H7 (cell line): ENCODE results near the gene DENND5B. TPM values are rescaled to one million over a fixed set of nuclear protein-coding genes. Genes with fewer than 3 reads are reported as not detected.
A peak's percentile ranks its signal among the peaks of the same experiment; 100 is the strongest.
"Not testable (repeated sequence)": the region's sequence is repeated elsewhere in the genome, so short reads cannot be mapped to it uniquely, and the experiment has no call there.

Experiments used
- DNase-seq: peaks from one replicate; pipeline ENCODE4 v3.0.0; 2012
- H3K27me3 ChIP-seq: 2 replicates; pipeline ENCODE4 v1.6.0; 2011; ENCODE audit warnings: mild to moderate bottlenecking, low read length; ENCODE audit not compliant: control insufficient read depth, insufficient read depth
- H3K36me3 ChIP-seq: replicated peaks from 2 replicates; pipeline ENCODE4 v1.5.1; 2011; ENCODE audit warnings: low read length; ENCODE audit not compliant: control insufficient read depth, insufficient read depth
- H3K4me3 ChIP-seq: 2 replicates; pipeline ENCODE4 v1.5.1; 2011; ENCODE audit warnings: low read depth, mild to moderate bottlenecking, control low read depth, low read length, moderate library complexity; ENCODE audit not compliant: insufficient read depth
- total RNA-seq: library from RNA; depleted of rRNA; stranded (reverse); fragments of >200 nt; shearing (Covaris generic); gene quantifications from 2 replicates; pipeline ENCODE4 v1.2.3, GENCODE V29; 2014

The DENND5B gene
- total RNA-seq, 1 experiment from 2014 or later = 14.2 TPM

GRCh38 chr12:31518680-31519227, 72.2 kb downstream of the DENND5B start:
- no peaks in the 10 kb centered on the region for H3K27me3 ChIP-seq
- no peaks in the 10 kb centered on the region for H3K36me3 ChIP-seq
- DNase-seq = peak; percentile 22
- no peak overlapping the region for H3K4me3 ChIP-seq

GRCh38 chr12:31517994-31518393, 72.9 kb downstream of the DENND5B start:
- no peaks in the 10 kb centered on the region for H3K36me3 ChIP-seq
- DNase-seq = no peak
- no peaks in the 10 kb centered on the region for H3K27me3 ChIP-seq
- H3K4me3 ChIP-seq = no peak overlapping the region

DNA sequence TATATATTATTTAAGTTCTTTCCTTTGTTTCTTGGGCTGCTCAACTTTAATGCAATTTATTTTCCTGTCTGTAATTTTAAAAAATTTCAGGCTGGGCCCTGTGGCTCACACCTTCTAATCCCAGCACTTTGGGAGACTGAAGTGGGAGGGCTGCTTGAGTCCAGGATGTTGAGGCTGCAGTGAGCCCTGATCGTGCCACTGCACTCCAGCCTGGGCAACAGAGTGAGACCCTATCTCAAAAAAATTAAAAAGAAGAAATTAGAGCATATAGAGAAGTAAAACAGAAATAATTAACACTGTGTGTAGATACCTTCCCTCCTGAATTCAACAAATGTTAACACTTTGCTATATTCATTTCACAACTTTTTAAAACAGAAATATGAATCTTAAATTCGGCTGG, 74.2 kb downstream of the DENND5B start:
- no peak for DNase-seq
- Histone ChIP-seq H3K36me3 (no peaks in the 10 kb centered on the region), H3K27me3 (no peaks in the 10 kb centered on the region), H3K4me3 (no peak overlapping the region)

- no peaks in the 10 kb centered on the region for H3K36me3 ChIP-seq
- no peak for DNase-seq
- H3K4me3 ChIP-seq = no peak overlapping the region
- no peaks in the 10 kb centered on the region for H3K27me3 ChIP-seq
Measured at GRCh38 chr12:31514912-31515311, 76.0 kb downstream of the DENND5B start.

DNA sequence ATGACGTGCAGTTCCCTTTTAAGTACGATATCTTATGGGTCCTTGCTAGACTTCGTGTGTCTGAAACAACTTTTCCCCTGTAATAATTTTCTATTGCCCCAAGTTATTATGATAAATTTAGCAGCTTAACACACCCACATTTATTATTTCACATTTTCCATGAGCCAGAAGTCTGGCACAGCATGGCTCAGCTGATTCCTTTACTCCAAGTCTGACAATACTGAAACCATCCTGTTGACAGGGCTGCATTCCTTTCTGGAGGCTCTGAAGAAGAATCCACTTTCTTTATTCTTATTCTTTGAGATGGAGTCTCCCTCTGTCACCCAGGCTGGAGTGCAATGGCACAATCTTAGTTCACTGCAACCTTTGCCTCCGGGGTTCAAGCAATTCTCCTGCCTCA, 80.9 kb downstream of the DENND5B start:
- H3K27me3 ChIP-seq = no peaks in the 10 kb centered on the region
- no peak for DNase-seq
- no peak overlapping the region for H3K4me3 ChIP-seq
- H3K36me3 ChIP-seq = no peaks in the 10 kb centered on the region

GRCh38 chr12:31508436-31509150, 82.3 kb downstream of the DENND5B start:
- H3K36me3 ChIP-seq = no peaks in the 10 kb centered on the region
- H3K4me3 ChIP-seq = no peak overlapping the region
- no peak for DNase-seq
- no peaks in the 10 kb centered on the region for H3K27me3 ChIP-seq

DNA sequence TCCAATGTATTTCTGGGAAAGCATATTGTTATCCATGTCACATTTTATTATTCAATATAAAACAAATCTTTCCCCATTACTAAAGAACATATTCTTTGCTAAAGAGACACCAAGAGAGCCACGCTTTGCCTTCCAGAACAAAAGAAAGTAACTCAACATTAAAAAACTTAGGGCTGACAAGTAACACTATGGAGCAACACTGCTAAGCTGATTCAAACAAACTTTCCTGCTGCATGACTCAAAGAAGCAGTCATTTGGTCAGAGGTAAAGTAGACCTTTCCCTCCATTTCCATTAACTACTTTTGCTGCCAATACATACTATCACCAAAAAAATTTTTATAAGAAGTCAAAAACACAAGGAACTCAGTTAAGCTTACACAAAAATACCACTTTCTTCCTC, 83.0 kb downstream of the DENND5B start:
- H3K27me3 ChIP-seq = no peaks in the 10 kb centered on the region
- DNase-seq = no peak
- H3K36me3 ChIP-seq = no peaks in the 10 kb centered on the region
- H3K4me3 ChIP-seq = no peak overlapping the region

- H3K4me3 ChIP-seq = no peak overlapping the region
- H3K27me3 ChIP-seq = no peaks in the 10 kb centered on the region
- DNase-seq = no peak
- H3K36me3 ChIP-seq = no peaks in the 10 kb centered on the region
Measured at GRCh38 chr12:31506515-31507306, 84.2 kb downstream of the DENND5B start.

DNA sequence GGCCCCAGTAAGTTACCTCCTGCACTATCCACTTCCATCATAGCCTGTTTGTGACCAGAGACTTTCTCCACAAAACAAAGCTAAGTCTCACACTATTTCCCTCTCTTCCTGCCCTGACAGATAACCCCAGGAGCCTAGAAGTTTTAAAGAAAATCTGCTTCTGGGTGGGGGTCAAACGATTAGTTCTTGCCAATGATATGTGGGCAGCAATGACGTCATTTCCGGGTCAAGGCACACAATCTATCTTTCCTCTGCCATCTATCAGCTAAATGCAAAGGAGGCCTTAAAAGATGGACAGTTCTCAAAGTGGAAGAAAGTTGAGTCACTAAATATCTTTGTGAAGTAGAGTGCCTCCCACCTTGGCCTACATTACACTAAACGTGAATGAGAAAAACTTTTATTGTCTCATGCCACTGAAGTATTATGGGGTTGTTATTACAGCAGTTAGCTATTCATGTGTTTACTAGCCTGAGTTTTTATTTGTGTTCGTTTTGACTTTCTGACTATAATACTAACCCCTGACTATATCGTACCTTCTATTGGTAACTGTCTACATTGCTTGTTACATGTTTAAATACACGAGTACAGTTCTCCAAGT, 86.2 kb downstream of the DENND5B start:
- H3K4me3 ChIP-seq = no peak overlapping the region
- no peaks in the 10 kb centered on the region for H3K27me3 ChIP-seq
- no peaks in the 10 kb centered on the region for H3K36me3 ChIP-seq
- no peak for DNase-seq

- H3K27me3 ChIP-seq, H3K4me3 ChIP-seq, H3K36me3 ChIP-seq, DNase-seq: not testable (repeated sequence)
Measured at GRCh38 chr12:31501014-31501413, 89.9 kb downstream of the DENND5B start.

DNA sequence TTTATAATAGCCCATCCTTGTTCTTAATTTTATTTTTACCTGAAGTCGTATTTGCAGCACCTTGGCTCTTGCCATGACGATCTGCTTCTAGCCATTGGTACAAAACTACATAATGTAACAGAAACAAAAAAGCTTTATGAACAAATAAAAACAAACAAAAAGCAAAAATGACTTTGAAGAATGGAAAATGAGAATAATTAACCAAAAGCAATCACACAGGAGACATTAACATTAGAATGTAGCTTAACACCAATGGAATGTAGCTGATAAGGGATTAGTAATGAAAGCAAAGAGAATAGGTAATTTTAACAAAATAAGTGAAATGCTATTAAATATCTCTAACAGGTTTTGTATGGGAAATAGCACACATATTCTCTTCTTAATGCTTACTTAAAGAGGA, 91.4 kb downstream of the DENND5B start:
- no peaks in the 10 kb centered on the region for H3K27me3 ChIP-seq
- no peaks in the 10 kb centered on the region for H3K36me3 ChIP-seq
- no peak for DNase-seq

GRCh38 chr12:31498424-31498823, 92.5 kb downstream of the DENND5B start:
- no peak for DNase-seq
- no peaks in the 10 kb centered on the region for H3K27me3 ChIP-seq
- no peak overlapping the region for H3K4me3 ChIP-seq
- no peaks in the 10 kb centered on the region for H3K36me3 ChIP-seq

More for the DNA sequence above, 91.4 kb downstream of the DENND5B start:
- no peak overlapping the region for H3K4me3 ChIP-seq

- Histone ChIP-seq H3K36me3 (no peaks in the 10 kb centered on the region), H3K27me3 (no peaks in the 10 kb centered on the region), H3K4me3 (no peak overlapping the region)
Measured at GRCh38 chr12:31496257-31496656, 94.7 kb downstream of the DENND5B start.

DNA sequence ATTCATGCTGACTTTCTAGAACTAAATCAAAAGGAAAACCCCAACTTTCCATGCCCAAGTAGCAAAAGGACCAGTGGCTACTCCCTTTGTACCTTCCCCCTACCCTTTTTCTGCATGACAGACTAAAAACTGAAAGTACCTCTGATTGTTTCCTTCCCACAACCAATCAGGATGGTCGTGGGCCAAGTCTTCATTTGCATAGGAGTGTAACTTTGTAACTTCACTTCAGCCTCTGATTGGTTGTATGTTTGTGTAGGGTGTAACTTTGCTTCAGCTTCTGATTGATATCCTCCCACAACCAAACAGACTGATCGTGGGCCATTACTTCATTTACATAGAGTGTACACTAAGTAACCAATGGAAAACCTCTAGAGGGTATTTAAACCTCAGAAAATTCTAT, 96.5 kb downstream of the DENND5B start:
- DNase-seq = no peak
- Histone ChIP-seq H3K36me3 (no peaks in the 10 kb centered on the region), H3K4me3 (no peak overlapping the region), H3K27me3 (no peaks in the 10 kb centered on the region)

More at GRCh38 chr12:31496257-31496656, 94.7 kb downstream of the DENND5B start:
- DNase-seq = no peak
